H9 (cell line): ENCODE results near the gene TRPC4AP. TPM values are rescaled to one million over a fixed set of nuclear protein-coding genes. Genes with fewer than 3 reads are reported as not detected.
A peak's percentile ranks its signal among the peaks of the same experiment; 100 is the strongest.

Source experiments
- DNase-seq: peaks from one replicate; pipeline ENCODE4 v3.0.0-alpha.2; 2017
- H2AFZ ChIP-seq: one replicate; pipeline ENCODE4 v1.6.1; 2013; ENCODE audit warnings: mild to moderate bottlenecking, low read length, control low read depth, moderate library complexity
- H2AK5ac ChIP-seq: 2 replicates; pipeline ENCODE4 v1.6.1; 2013; ENCODE audit warnings: low read length, control low read depth, mixed read lengths; ENCODE audit not compliant: insufficient read length
- H2BK120ac ChIP-seq: one replicate; pipeline ENCODE4 v1.6.1; 2013; ENCODE audit warnings: low read depth, mild to moderate bottlenecking, low read length, control low read depth, inconsistent platforms; ENCODE audit not compliant: poor library complexity, severe bottlenecking
- H2BK12ac ChIP-seq: 2 replicates; pipeline ENCODE4 v1.6.1; 2013; ENCODE audit warnings: low read length, control low read depth, mixed read lengths, low read depth; ENCODE audit not compliant: insufficient read length
- H2BK15ac ChIP-seq: 2 replicates; pipeline ENCODE4 v1.6.1; 2013; ENCODE audit warnings: low read depth, low read length, control low read depth
- H2BK20ac ChIP-seq: one replicate; pipeline ENCODE4 v1.6.1; 2013; ENCODE audit warnings: low read depth, mild to moderate bottlenecking, low read length, control low read depth, inconsistent platforms; ENCODE audit not compliant: poor library complexity, severe bottlenecking
- H2BK5ac ChIP-seq: 2 replicates; pipeline ENCODE4 v1.6.1; 2013; ENCODE audit warnings: low read length, control low read depth, mixed read lengths; ENCODE audit not compliant: insufficient read length
- H3K14ac ChIP-seq: 2 replicates; pipeline ENCODE4 v1.6.1; 2013; ENCODE audit warnings: low read length, control low read depth; ENCODE audit not compliant: insufficient read depth
- H3K18ac ChIP-seq: 2 replicates; pipeline ENCODE4 v1.6.1; 2013; ENCODE audit warnings: low read depth, mild to moderate bottlenecking, mixed read lengths, low read length, control low read depth; ENCODE audit not compliant: insufficient read length
- H3K23ac ChIP-seq: 2 replicates; pipeline ENCODE4 v1.6.1; 2013; ENCODE audit warnings: low read length, control low read depth, mixed read lengths, low read depth; ENCODE audit not compliant: insufficient read length
- H3K23me2 ChIP-seq: 2 replicates; pipeline ENCODE4 v1.6.1; 2013; ENCODE audit warnings: low read depth, mild to moderate bottlenecking, mixed read lengths, low read length, control low read depth; ENCODE audit not compliant: insufficient read length, poor library complexity, severe bottlenecking
- H3K27ac ChIP-seq: 2 replicates; pipeline ENCODE4 v1.5.1; 2013; ENCODE audit warnings: low read length, control low read depth, mixed read lengths, low read depth; ENCODE audit not compliant: insufficient read length
- H3K27me3 ChIP-seq: 2 replicates; pipeline ENCODE4 v1.6.1; 2013; ENCODE audit warnings: low read length, control low read depth, inconsistent platforms; ENCODE audit not compliant: insufficient read depth
- H3K4ac ChIP-seq: 2 replicates; pipeline ENCODE4 v1.6.1; 2013; ENCODE audit warnings: low read depth, mild to moderate bottlenecking, control low read depth, inconsistent platforms, low read length, moderate library complexity
- H3K4me1 ChIP-seq: 2 replicates; pipeline ENCODE4 v1.6.1; 2013; ENCODE audit warnings: low read length, control low read depth, inconsistent platforms; ENCODE audit not compliant: insufficient read depth
- H3K4me2 ChIP-seq: 2 replicates; pipeline ENCODE4 v1.6.1; 2013; ENCODE audit warnings: low read length, control low read depth, mixed read lengths; ENCODE audit not compliant: insufficient read length, insufficient read depth
- H3K56ac ChIP-seq: 2 replicates; pipeline ENCODE4 v1.6.1; 2013; ENCODE audit warnings: low read depth, mild to moderate bottlenecking, mixed read lengths, low read length, control low read depth; ENCODE audit not compliant: insufficient read length
- H3K79me1 ChIP-seq: 2 replicates; pipeline ENCODE4 v1.6.1; 2013; ENCODE audit warnings: low read depth, mild to moderate bottlenecking, moderate library complexity, low read length, control low read depth, inconsistent platforms; ENCODE audit not compliant: insufficient read depth, poor library complexity, severe bottlenecking
- H3K79me2 ChIP-seq: 2 replicates; pipeline ENCODE4 v1.6.1; 2013; ENCODE audit warnings: low read length, control low read depth, inconsistent platforms; ENCODE audit not compliant: insufficient read depth
- H3K9ac ChIP-seq: 2 replicates; pipeline ENCODE4 v1.6.1; 2013; ENCODE audit warnings: low read length, control low read depth, mixed read lengths; ENCODE audit not compliant: insufficient read length; ENCODE audit errors: extremely low read depth
- H3K9me3 ChIP-seq: one replicate; pipeline ENCODE4 v1.6.1; 2013; ENCODE audit warnings: low read depth, low read length, inconsistent platforms; ENCODE audit not compliant: control insufficient read depth
- H3T11ph ChIP-seq: one replicate; pipeline ENCODE4 v1.6.1; 2013; ENCODE audit warnings: mild to moderate bottlenecking, low read length, control low read depth, inconsistent platforms
- H4K20me1 ChIP-seq: one replicate; pipeline ENCODE4 v1.6.1; 2013; ENCODE audit not compliant: control insufficient read depth, insufficient read length, insufficient read depth
- H4K5ac ChIP-seq: 2 replicates; pipeline ENCODE4 v1.6.1; 2013; ENCODE audit warnings: low read depth, mild to moderate bottlenecking, mixed read lengths, low read length, control low read depth; ENCODE audit not compliant: insufficient read length
- H4K8ac ChIP-seq: replicated peaks from 2 replicates; pipeline ENCODE4 v1.6.1; 2013; ENCODE audit warnings: low read length, control low read depth, mixed read lengths, low read depth; ENCODE audit not compliant: insufficient read length
- H4K91ac ChIP-seq: 2 replicates; pipeline ENCODE4 v1.6.1; 2013; ENCODE audit warnings: low read depth, mild to moderate bottlenecking, moderate library complexity, mixed read lengths, low read length, control low read depth; ENCODE audit not compliant: insufficient read length
- H3K27ac Mint-ChIP-seq, 3 experiments: 2 replicates in 2 of 3; 3 replicates in 1 of 3; pipeline ENCODE4 v1.8.0; 2020 to 2021; ENCODE audit warnings: mixed read lengths in 3 of 3, mild to moderate bottlenecking in 1 of 3, moderate library complexity in 1 of 3
- H3K27me3 Mint-ChIP-seq: 2 replicates; pipeline ENCODE4 v1.8.0; 2021; ENCODE audit warnings: low read depth, mild to moderate bottlenecking, moderate library complexity, mixed read lengths
- H3K36me3 Mint-ChIP-seq, 3 experiments: 2 replicates in 2 of 3; 3 replicates in 1 of 3; pipeline ENCODE4 v1.8.0; 2020 to 2021; ENCODE audit warnings: low read depth in 3 of 3, mixed read lengths in 3 of 3; ENCODE audit not compliant: insufficient read depth in 1 of 3
- H3K4me1 Mint-ChIP-seq, 2 experiments: 2 replicates each; pipeline ENCODE4 v1.8.0; 2020; ENCODE audit warnings: mixed read lengths in 2 of 2
- H3K4me3 Mint-ChIP-seq, 2 experiments: 2 replicates in 1 of 2; 3 replicates in 1 of 2; pipeline ENCODE4 v1.8.0; 2020 to 2021; ENCODE audit warnings: mild to moderate bottlenecking in 2 of 2, mixed read lengths in 2 of 2, moderate library complexity in 1 of 2
- H3K9me3 Mint-ChIP-seq, 2 experiments: 2 replicates in 1 of 2; 3 replicates in 1 of 2; pipeline ENCODE4 v1.8.0; 2020; ENCODE audit warnings: mild to moderate bottlenecking in 2 of 2, mixed read lengths in 2 of 2, moderate library complexity in 1 of 2
- WGBS: extraction: QIAGEN DNeasy Blood & Tissue Kit; methylation state at CpG from one replicate; pipeline ENCODE4 v1.1.7; 2013; ENCODE audit warnings: missing lambda C conversion rate, low lambda C conversion rate, mixed read lengths; ENCODE audit not compliant: insufficient read length; ENCODE audit errors: extremely low coverage; 5-methylcytosine and 5-hydroxymethylcytosine counted together
- total RNA-seq: library from RNA; stranded (reverse); gene quantifications from 2 replicates; pipeline ENCODE4 v1.2.1, GENCODE V29; 2021
- TF ChIP-seq, protein P1 (sequence below): fragments of 200-600 bp; sonication (generic); conservative IDR thresholded peaks from 3 replicates; pipeline ENCODE4 v1.8.0; 2021; ENCODE audit warnings: antibody characterized with exemption, mild to moderate bottlenecking

TRPC4AP gene
- total RNA-seq, 1 experiment from 2014 or later: 93.9 TPM

DNA sequence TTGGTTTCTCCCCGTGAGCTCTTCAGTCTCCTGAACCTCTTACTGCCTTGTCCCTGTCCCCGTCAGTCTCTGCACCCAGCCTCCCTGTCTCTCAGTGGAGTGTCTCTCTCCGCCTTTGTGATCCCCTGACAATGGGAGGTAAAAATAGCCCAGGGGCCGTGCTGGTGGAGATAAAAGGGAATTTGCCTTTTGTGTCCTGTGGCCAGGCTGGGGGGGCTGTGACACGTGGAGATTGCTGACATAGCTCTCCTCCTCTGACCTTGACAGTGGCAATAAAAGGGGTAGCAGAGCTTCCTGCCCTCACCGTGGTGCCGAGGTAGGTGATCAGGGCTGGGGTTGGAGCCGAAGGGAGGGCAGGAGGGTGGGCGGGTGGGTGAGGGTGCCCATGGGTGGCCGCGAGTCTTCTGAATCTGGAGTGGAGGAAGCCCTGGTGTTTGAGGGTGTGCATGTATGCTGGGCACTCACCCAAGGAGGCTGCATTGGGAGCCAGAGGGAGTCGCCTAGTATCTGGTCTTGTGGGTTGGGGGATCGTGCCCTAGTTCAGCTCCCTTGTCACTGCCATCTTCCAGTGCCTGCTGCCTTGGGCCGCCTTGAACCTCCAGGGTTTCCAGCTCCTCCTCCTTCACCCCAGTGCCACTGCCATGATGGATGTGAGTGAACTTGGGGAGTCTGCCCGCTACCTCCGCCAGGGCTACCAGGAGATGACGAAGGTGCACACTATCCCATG, 115.1 kb downstream of the TRPC4AP start:
- Histone ChIP-seq H3K27ac (no peak overlapping the region), H2BK12ac (no peak overlapping the region), H3K23ac (no peak overlapping the region), H3K23me2 (no peaks in the 10 kb centered on the region), H3K4me2 (no peak overlapping the region), H2AK5ac (no peak overlapping the region), H3K9me3 (no peaks in the 10 kb centered on the region), H3K14ac (no peak overlapping the region), H3K4me1 (peaks cover 5% of the 10 kb centered on the region; the same call in 1 of the 2 replicates), H2BK20ac (no peak overlapping the region), H2AFZ (no peak overlapping the region), H3T11ph (no peak overlapping the region), H2BK5ac (no peak overlapping the region), H3K9ac (no peak overlapping the region), H2BK15ac (no peak overlapping the region), H3K79me1 (no peaks in the 10 kb centered on the region), H4K5ac (no peak overlapping the region), H3K4ac (no peak overlapping the region), H2BK120ac (no peak overlapping the region), H4K8ac (no peak overlapping the region), H3K27me3 (no peaks in the 10 kb centered on the region), H4K20me1 (no peaks in the 10 kb centered on the region), H3K18ac (peak overlapping the region; percentile 1), H3K56ac (no peak overlapping the region), H4K91ac (no peak overlapping the region), H3K79me2 (no peaks in the 10 kb centered on the region)
- H3K9me3 Mint-ChIP-seq: peaks cover 0 to 2% of the 10 kb centered on the region in 2 experiments; a peak in 2 of 5 replicates
- no CpG with 5 or more reads among the region's 17 CpGs for WGBS
- H3K4me3 Mint-ChIP-seq: no peak overlapping the region
- peaks cover 92% of the 10 kb centered on the region for H3K27me3 Mint-ChIP-seq
- no peak for DNase-seq
- H3K27ac Mint-ChIP-seq: no peak overlapping the region
- no peaks in the 10 kb centered on the region for H3K36me3 Mint-ChIP-seq
- H3K4me1 Mint-ChIP-seq: peaks cover 49 to 52% of the 10 kb centered on the region in 2 experiments
- TF ChIP-seq, protein P1, sequence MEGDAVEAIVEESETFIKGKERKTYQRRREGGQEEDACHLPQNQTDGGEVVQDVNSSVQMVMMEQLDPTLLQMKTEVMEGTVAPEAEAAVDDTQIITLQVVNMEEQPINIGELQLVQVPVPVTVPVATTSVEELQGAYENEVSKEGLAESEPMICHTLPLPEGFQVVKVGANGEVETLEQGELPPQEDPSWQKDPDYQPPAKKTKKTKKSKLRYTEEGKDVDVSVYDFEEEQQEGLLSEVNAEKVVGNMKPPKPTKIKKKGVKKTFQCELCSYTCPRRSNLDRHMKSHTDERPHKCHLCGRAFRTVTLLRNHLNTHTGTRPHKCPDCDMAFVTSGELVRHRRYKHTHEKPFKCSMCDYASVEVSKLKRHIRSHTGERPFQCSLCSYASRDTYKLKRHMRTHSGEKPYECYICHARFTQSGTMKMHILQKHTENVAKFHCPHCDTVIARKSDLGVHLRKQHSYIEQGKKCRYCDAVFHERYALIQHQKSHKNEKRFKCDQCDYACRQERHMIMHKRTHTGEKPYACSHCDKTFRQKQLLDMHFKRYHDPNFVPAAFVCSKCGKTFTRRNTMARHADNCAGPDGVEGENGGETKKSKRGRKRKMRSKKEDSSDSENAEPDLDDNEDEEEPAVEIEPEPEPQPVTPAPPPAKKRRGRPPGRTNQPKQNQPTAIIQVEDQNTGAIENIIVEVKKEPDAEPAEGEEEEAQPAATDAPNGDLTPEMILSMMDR: no peak
